ENCODE results near the gene CENPF.

CENPF gene

DNA sequence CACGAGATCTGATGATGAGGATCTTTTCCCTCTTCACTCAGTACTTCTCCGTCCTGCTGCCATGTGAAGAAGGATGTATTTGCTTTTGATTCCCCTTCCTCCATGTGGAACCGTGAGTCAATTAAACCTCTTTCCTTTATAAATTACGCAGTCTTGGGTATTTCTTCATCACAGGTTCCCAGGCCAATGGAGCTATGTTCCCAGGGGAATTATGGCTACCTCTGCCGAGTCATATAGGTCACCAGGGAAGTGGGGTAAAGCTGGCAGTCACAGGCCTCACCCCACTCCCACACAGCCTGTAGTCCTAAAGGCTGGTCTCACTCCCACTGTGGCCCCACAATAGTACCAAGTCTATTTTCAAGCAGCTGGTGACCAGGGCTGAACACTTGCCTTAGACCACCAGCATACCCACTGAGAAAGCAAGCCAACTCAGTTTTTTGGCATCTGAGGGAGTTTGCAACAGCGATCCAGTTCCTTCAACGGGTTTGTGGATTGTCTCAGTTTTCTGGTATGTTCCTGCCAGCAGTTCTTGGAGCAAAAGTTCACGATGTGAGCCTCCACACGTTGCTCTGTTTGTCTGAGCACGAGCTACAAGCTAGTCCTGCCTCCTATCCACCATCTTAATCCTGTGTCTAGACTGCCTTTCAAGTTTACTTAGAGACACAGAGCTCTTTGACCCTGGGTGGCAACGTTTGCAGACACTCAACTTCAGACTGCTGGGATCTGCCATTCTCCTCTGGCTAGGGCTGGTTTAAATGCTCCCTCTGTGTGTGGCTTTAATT, 104.5 kb downstream of the CENPF start:
- H3K4me3 ChIP-seq (ENCODE audit: low read depth, low read length), result no peak overlapping the region
- TF ChIP-seq CTCF (IDR thresholded peaks at IDR 0.05; ENCODE audit: low read depth, low read length), result no peak
- in situ Hi-C loops (cut with HindIII; ENCODE audit: low sequenced_read_pairs), result no loop called here
- peak; percentile 49 for DNase-seq (ENCODE audit: low read depth, low spot score)

- in situ Hi-C loops (cut with HindIII; ENCODE audit: low sequenced_read_pairs), result no loop called here
- DNase-seq (ENCODE audit: low read depth, low spot score), result peak; percentile 18
- H3K4me3 ChIP-seq (ENCODE audit: low read depth, low read length), result no peak overlapping the region
- TF ChIP-seq CTCF (IDR thresholded peaks at IDR 0.05; ENCODE audit: low read depth, low read length), result no peak
These were observed 105.4 kb downstream of the CENPF start for GRCh38 chr1:214708321-214708955.

DNA sequence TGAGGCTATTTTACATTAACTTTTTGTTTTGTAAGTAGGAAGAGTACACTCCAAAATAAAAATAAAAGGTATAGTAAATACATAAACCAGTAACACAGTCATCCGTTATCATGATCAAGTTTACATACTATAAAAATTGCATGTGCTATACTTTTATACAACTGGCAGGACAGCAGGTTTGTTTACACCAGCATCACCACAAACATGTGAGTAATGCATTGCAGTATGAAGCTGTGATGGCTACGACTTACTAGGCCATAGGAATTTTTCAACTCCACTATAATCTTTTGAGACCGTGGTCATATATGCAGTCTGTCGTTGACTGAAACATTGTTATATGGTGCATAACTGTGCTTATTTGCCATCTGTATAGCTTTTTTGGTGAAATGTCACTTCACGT, 106.2 kb downstream of the CENPF start:
- no peak for DNase-seq (ENCODE audit: low read depth, low spot score)
- no peak for TF ChIP-seq CTCF (IDR thresholded peaks at IDR 0.05; ENCODE audit: low read depth, low read length)
- in situ Hi-C loops (cut with HindIII; ENCODE audit: low sequenced_read_pairs), result no loop called here
- H3K4me3 ChIP-seq (ENCODE audit: low read depth, low read length), result no peak overlapping the region

- DNase-seq (ENCODE audit: low read depth, low spot score), result no peak
- no peak for TF ChIP-seq CTCF (IDR thresholded peaks at IDR 0.05; ENCODE audit: low read depth, low read length)
- in situ Hi-C loops (cut with HindIII; ENCODE audit: low sequenced_read_pairs), result no loop called here
- H3K4me3 ChIP-seq (ENCODE audit: low read depth, low read length), result no peak overlapping the region
These were observed 109.7 kb downstream of the CENPF start for GRCh38 chr1:214712737-214713136.
